Panc1 (cell line): ENCODE results near the gene ARHGDIA. TPM values are rescaled to one million over a fixed set of nuclear protein-coding genes. Genes with fewer than 3 reads are reported as not detected.

ENCODE experiments used
- ATAC-seq: fragments of 200-7000 bp; cut with Tn5 transposase; 2 replicates; pipeline ENCODE4 v1.9.1; 2020; ENCODE audit warnings: mild to moderate bottlenecking, moderate library complexity
- BruUV-seq: library from RNA; stranded (reverse); fragments of 400-500 nt; replicated peaks from 2 replicates; lab custom pipeline; 2021; lab: Mats Ljungman, UMichigan
- CTCF ChIA-PET: fragments of 300-600 bp; sonication (Branson Sonifier 250); formaldehyde crosslinking; loops from one replicate; lab custom pipeline; 2022; ENCODE audit warnings: antibody characterized with exemption; lab: Charles Lee
- POLR2A ChIA-PET: fragments of 300-600 bp; sonication (Branson Sonifier 250); formaldehyde crosslinking; loops from one replicate; lab custom pipeline; 2022; ENCODE audit warnings: antibody characterized with exemption; lab: Charles Lee
- DNase-seq: peaks from one replicate; pipeline ENCODE4 v3.0.0-alpha.2; 2010; ENCODE audit warnings: low read depth, low spot score
- H3K27ac ChIP-seq: 2 replicates; pipeline ENCODE4 v1.5.1; 2011; ENCODE audit warnings: mild to moderate bottlenecking, low read length, inconsistent platforms
- H3K27me3 ChIP-seq: fragments of 200-500 bp; sonication (Bioruptor generic); 2 replicates; pipeline ENCODE4 v1.6.0; 2014; ENCODE audit warnings: low read length, inconsistent platforms; ENCODE audit not compliant: control insufficient read depth, insufficient read depth
- H3K36me3 ChIP-seq: fragments of 200-500 bp; sonication (Bioruptor generic); 2 replicates; pipeline ENCODE4 v1.5.1; 2014; ENCODE audit warnings: inconsistent platforms, mild to moderate bottlenecking, low read length, moderate library complexity; ENCODE audit not compliant: control insufficient read depth, insufficient read depth
- H3K4me1 ChIP-seq: 2 replicates; pipeline ENCODE4 v1.5.1; 2011; ENCODE audit warnings: inconsistent platforms, mild to moderate bottlenecking, low read length, moderate library complexity; ENCODE audit not compliant: control insufficient read depth, insufficient read depth
- H3K4me3 ChIP-seq, 2 experiments: 2 replicates each; pipeline ENCODE4 v1.5.1; 2011 to 2012; ENCODE audit warnings: low read depth in 2 of 2, low read length in 2 of 2, mild to moderate bottlenecking in 2 of 2, inconsistent platforms in 1 of 2, moderate library complexity in 1 of 2
- H3K9me3 ChIP-seq: fragments of 200-500 bp; sonication (Bioruptor generic); 2 replicates; pipeline ENCODE4 v1.5.1; 2014; ENCODE audit warnings: low read depth, mild to moderate bottlenecking, inconsistent platforms, low read length, moderate library complexity; ENCODE audit not compliant: control insufficient read depth, insufficient read depth
- POLR2AphosphoS5 ChIP-seq: IDR thresholded peaks from 2 replicates; pipeline ENCODE4 v1.6.1; 2012; ENCODE audit warnings: mild to moderate bottlenecking, low read depth, low read length, moderate library complexity
- SIN3A ChIP-seq: IDR thresholded peaks from 2 replicates; pipeline ENCODE4 v1.6.1; 2012; ENCODE audit warnings: low read depth, mild to moderate bottlenecking, low read length, moderate library complexity, borderline replicate concordance; ENCODE audit not compliant: insufficient read depth
- TCF7L2 ChIP-seq: IDR thresholded peaks from 2 replicates; pipeline ENCODE4 v1.6.1; 2011; ENCODE audit warnings: mild to moderate bottlenecking, low read depth, low read length, inconsistent platforms
- in situ Hi-C: cut with HindIII; loops from 2 replicates; pipeline ENCODE4 v1.10.0; 2016; ENCODE audit warnings: low sequenced_read_pairs, low pct_unique_long_range_greater_than_20kb
- intact Hi-C: fragments of 100-400 bp; cut with micrococcal nuclease; formaldehyde crosslinking; loops from one replicate; pipeline ENCODE4 v1.10.0; 2022; ENCODE audit not compliant: unreplicated experiment
- total RNA-seq: library from RNA; stranded (reverse); gene quantifications from one replicate; pipeline ENCODE4 v1.2.1, GENCODE V29; 2021; ENCODE audit not compliant: unreplicated experiment
- TF ChIP-seq, protein P1 (sequence below), 2 experiments: IDR thresholded peaks; 2 replicates each; pipeline ENCODE4 v1.6.1; 2011 to 2012; ENCODE audit warnings: low read depth in 2 of 2, control low read depth in 1 of 2, low read length in 1 of 2, mild to moderate bottlenecking in 1 of 2, moderate library complexity in 1 of 2; ENCODE audit not compliant: insufficient read depth in 1 of 2
- TF ChIP-seq, protein P2 (sequence below): fragments of 450-650 bp; IDR thresholded peaks from 2 replicates; pipeline ENCODE4 v1.5.1; 2017; ENCODE audit warnings: mild to moderate bottlenecking

Gene ARHGDIA
- total RNA-seq, 1 experiment from 2014 or later = 420 TPM

- POLR2A ChIA-PET = interaction anchor here (0.6 kb wide), 1 partner anchor 256 kb away, joined by 10 read pairs; no protein-coding TSS in a partner anchor
- TF ChIP-seq TCF7L2 (no peak), SIN3A (no peak), POLR2AphosphoS5 (no peak; the same call in 1 of the 2 replicates)
- TF ChIP-seq, protein P1, sequence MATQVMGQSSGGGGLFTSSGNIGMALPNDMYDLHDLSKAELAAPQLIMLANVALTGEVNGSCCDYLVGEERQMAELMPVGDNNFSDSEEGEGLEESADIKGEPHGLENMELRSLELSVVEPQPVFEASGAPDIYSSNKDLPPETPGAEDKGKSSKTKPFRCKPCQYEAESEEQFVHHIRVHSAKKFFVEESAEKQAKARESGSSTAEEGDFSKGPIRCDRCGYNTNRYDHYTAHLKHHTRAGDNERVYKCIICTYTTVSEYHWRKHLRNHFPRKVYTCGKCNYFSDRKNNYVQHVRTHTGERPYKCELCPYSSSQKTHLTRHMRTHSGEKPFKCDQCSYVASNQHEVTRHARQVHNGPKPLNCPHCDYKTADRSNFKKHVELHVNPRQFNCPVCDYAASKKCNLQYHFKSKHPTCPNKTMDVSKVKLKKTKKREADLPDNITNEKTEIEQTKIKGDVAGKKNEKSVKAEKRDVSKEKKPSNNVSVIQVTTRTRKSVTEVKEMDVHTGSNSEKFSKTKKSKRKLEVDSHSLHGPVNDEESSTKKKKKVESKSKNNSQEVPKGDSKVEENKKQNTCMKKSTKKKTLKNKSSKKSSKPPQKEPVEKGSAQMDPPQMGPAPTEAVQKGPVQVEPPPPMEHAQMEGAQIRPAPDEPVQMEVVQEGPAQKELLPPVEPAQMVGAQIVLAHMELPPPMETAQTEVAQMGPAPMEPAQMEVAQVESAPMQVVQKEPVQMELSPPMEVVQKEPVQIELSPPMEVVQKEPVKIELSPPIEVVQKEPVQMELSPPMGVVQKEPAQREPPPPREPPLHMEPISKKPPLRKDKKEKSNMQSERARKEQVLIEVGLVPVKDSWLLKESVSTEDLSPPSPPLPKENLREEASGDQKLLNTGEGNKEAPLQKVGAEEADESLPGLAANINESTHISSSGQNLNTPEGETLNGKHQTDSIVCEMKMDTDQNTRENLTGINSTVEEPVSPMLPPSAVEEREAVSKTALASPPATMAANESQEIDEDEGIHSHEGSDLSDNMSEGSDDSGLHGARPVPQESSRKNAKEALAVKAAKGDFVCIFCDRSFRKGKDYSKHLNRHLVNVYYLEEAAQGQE (IDR thresholded peaks at IDR 0.05; ENCODE audit: insufficient read depth in 1 of 2, low read depth in 2 of 2, low read length in 1 of 2) = no peak
- TF ChIP-seq, protein P2, sequence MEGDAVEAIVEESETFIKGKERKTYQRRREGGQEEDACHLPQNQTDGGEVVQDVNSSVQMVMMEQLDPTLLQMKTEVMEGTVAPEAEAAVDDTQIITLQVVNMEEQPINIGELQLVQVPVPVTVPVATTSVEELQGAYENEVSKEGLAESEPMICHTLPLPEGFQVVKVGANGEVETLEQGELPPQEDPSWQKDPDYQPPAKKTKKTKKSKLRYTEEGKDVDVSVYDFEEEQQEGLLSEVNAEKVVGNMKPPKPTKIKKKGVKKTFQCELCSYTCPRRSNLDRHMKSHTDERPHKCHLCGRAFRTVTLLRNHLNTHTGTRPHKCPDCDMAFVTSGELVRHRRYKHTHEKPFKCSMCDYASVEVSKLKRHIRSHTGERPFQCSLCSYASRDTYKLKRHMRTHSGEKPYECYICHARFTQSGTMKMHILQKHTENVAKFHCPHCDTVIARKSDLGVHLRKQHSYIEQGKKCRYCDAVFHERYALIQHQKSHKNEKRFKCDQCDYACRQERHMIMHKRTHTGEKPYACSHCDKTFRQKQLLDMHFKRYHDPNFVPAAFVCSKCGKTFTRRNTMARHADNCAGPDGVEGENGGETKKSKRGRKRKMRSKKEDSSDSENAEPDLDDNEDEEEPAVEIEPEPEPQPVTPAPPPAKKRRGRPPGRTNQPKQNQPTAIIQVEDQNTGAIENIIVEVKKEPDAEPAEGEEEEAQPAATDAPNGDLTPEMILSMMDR = no peak
- intact Hi-C loops (no loop called here), in situ Hi-C loops (no loop called here)
- Histone ChIP-seq H3K27ac (no peak overlapping the region), H3K9me3 (no peaks in the 10 kb centered on the region), H3K4me3 (no peak overlapping the region), H3K27me3 (no peaks in the 10 kb centered on the region), H3K36me3 (peaks cover 5% of the 10 kb centered on the region), H3K4me1 (no peaks in the 10 kb centered on the region)
- DNase-seq (no peak), ATAC-seq (no peak)
- CTCF ChIA-PET = interaction anchor here (0.6 kb wide), 1 partner anchor 40 kb away, joined by 6 read pairs; no protein-coding TSS in a partner anchor
- TSS peak; percentile 11 for BruUV-seq
Observed at GRCh38 chr17:81846743-81847689, 24.1 kb downstream of the ARHGDIA start.

DNA sequence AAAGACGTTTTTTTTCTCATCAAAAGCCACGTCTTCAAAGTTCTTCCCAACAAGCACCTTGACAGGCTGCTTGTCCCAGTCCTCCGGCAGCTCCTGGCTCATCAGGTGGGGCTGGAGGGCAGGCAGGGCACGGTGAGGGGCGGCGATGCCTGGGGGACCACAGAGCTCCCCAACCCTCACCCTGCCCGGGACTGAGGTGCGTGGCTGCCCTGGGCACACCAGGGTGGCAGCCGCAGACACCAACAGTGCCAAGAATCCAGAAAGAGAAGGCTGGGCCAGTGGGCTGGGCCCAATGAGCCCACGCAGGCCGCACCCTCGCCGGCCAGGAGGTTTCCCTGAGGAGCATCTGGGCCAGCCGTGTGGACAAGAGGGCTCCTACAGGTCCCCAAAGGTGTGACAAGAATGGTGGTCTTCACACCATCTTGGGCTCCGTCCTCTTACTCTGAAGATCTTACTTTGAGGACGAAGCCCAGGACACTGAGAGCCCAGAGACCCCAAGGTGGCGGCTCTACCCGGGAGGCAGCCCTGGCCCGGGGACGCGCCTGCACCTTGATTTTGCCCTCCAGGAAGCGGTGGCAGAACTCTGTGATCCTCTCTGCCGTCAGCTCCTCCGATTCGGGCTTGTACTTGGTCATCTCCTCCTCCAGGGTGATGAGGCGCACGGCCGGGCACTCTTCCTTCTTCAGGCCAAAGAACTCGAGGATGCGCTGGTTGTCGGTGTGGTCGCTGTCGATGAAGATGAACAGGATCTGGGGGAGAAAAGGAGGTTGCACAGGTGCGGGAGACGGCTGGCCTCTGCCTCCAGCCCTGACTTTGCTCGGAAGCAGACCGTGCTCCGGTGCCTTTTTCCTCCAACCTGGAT is 25.0 kb downstream of the ARHGDIA start:
- TF ChIP-seq, protein P2 = no peak
- no peak for TF ChIP-seq TCF7L2
- no peak for TF ChIP-seq SIN3A
- no peak for TF ChIP-seq POLR2AphosphoS5
- ChIA-PET CTCF (no interaction called here), POLR2A (interaction anchor here (0.6 kb wide), 1 partner anchor 257 kb away, joined by 10 read pairs; no protein-coding TSS in a partner anchor)
- intact Hi-C loops (no loop called here), in situ Hi-C loops (no loop called here)
- Histone ChIP-seq H3K4me3 (no peak overlapping the region), H3K36me3 (peaks cover 5% of the 10 kb centered on the region), H3K9me3 (no peaks in the 10 kb centered on the region), H3K27ac (no peak overlapping the region), H3K4me1 (no peaks in the 10 kb centered on the region), H3K27me3 (no peaks in the 10 kb centered on the region)
- DNase-seq (no peak), ATAC-seq (no peak)
- BruUV-seq = no TSS peak
